A549 (cell line): Measurements from ENCODE around the gene TCF4.

Source experiments
- GATA3 ChIP-seq: IDR thresholded peaks from 2 replicates; pipeline ENCODE4 v1.6.1; 2012; ENCODE audit warnings: borderline replicate concordance
- JUNB ChIP-seq: fragments of >200 bp; sonication (Bioruptor Twin); formaldehyde crosslinking; IDR thresholded peaks from 2 replicates; pipeline ENCODE4 v1.6.1; 2016
- POLR2A ChIP-seq: IDR thresholded peaks from 2 replicates; pipeline ENCODE4 v1.6.1; 2012; ENCODE audit warnings: mild to moderate bottlenecking, low read length
- TFCP2L1 ChIP-seq: fragments of 250-450 bp; sonication (Bioruptor Pico); IDR thresholded peaks from 2 replicates; pipeline ENCODE4 v1.5.0; 2021; ENCODE audit warnings: mild to moderate bottlenecking
- TF ChIP-seq, protein P1 (sequence below): fragments of >200 bp; sonication (Bioruptor Twin); formaldehyde crosslinking; IDR thresholded peaks from 3 replicates; pipeline ENCODE4 v1.5.1; 2016

GRCh38 chr18:55539240-55539639, 48.8 kb downstream of the TCF4 start:
- TF ChIP-seq GATA3 (no peak), POLR2A (no peak), TFCP2L1 (no peak), JUNB (no peak)
- TF ChIP-seq, protein P1, sequence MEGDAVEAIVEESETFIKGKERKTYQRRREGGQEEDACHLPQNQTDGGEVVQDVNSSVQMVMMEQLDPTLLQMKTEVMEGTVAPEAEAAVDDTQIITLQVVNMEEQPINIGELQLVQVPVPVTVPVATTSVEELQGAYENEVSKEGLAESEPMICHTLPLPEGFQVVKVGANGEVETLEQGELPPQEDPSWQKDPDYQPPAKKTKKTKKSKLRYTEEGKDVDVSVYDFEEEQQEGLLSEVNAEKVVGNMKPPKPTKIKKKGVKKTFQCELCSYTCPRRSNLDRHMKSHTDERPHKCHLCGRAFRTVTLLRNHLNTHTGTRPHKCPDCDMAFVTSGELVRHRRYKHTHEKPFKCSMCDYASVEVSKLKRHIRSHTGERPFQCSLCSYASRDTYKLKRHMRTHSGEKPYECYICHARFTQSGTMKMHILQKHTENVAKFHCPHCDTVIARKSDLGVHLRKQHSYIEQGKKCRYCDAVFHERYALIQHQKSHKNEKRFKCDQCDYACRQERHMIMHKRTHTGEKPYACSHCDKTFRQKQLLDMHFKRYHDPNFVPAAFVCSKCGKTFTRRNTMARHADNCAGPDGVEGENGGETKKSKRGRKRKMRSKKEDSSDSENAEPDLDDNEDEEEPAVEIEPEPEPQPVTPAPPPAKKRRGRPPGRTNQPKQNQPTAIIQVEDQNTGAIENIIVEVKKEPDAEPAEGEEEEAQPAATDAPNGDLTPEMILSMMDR, result no peak
